HG03378 (cell line): ENCODE measurements around the gene TEX264.
"Not testable (repeated sequence)": the region's sequence is repeated elsewhere in the genome, so short reads cannot be mapped to it uniquely, and the experiment has no call there.

ENCODE experiments used
- ATAC-seq: cut with Tn5 transposase; IDR thresholded peaks from one replicate; pipeline ENCODE4 v1.9.1; 2021; ENCODE audit warnings: mild to moderate bottlenecking, moderate library complexity; ENCODE audit not compliant: unreplicated experiment

The TEX264 gene

GRCh38 chr3:51670823-51671733 is at the start of gene TEX264:
Gene TEX264 (plus strand): TSS chr3:51671252. CDS start chr3:51674305, 3,053 bp downstream.
- peak; percentile 61 for ATAC-seq

- ATAC-seq, result no peak
Measured at GRCh38 chr3:51622413-51622812, 48.6 kb upstream of the TEX264 start.

- no peak for ATAC-seq
Measured at GRCh38 chr3:51622868-51623267, 48.2 kb upstream of the TEX264 start.

- no peak for ATAC-seq
Measured at GRCh38 chr3:51630513-51630912, 40.5 kb upstream of the TEX264 start.

- ATAC-seq, result no peak
Measured at GRCh38 chr3:51637144-51637940, 33.7 kb upstream of the TEX264 start.

- no peak for ATAC-seq
Measured at GRCh38 chr3:51637941-51638471, 33.0 kb upstream of the TEX264 start.

GRCh38 chr3:51642462-51642861 is 28.6 kb upstream of the TEX264 start:
- ATAC-seq, result no peak

GRCh38 chr3:51646091-51646490 is 25.0 kb upstream of the TEX264 start:
- no peak for ATAC-seq

- ATAC-seq, result not testable (repeated sequence)
Measured at GRCh38 chr3:51652103-51652502, 18.9 kb upstream of the TEX264 start.

- not testable (repeated sequence) for ATAC-seq
Measured at GRCh38 chr3:51653409-51653808, 17.6 kb upstream of the TEX264 start.

- no peak for ATAC-seq
Measured at GRCh38 chr3:51657234-51657633, 13.8 kb upstream of the TEX264 start.

- no peak for ATAC-seq
Measured at GRCh38 chr3:51659942-51660341, 11.1 kb upstream of the TEX264 start.

GRCh38 chr3:51662456-51662855 is 8.6 kb upstream of the TEX264 start:
- ATAC-seq, result no peak

- no peak for ATAC-seq
Measured at GRCh38 chr3:51668756-51669155, 2.3 kb upstream of the TEX264 start.

- ATAC-seq, result peak; percentile 32
Measured at GRCh38 chr3:51669241-51670052, 1.6 kb upstream of the TEX264 start.

GRCh38 chr3:51670053-51670822 is 814 bp upstream of the TEX264 start:
- ATAC-seq, result no peak

- peak; percentile 26 for ATAC-seq
Measured at GRCh38 chr3:51671734-51672475, 853 bp downstream of the TEX264 start.

- ATAC-seq, result no peak
Measured at GRCh38 chr3:51673181-51673801, 2.2 kb downstream of the TEX264 start.
